GM12878 (cell line): ENCODE data around the gene PTX4. TPM values are rescaled to one million over a fixed set of nuclear protein-coding genes. Genes with fewer than 3 reads are reported as not detected.

Source experiments
- ATAC-seq: fragments of 200-7000 bp; cut with Tn5 transposase; 3 replicates; pipeline ENCODE4 v1.9.1; 2020; ENCODE audit warnings: mild to moderate bottlenecking, moderate library complexity
- BruUV-seq: library from RNA; stranded (reverse); fragments of 400-500 nt; replicated peaks from 2 replicates; lab custom pipeline; 2021; lab: Mats Ljungman, UMichigan
- CTCF ChIA-PET: fragments of 300-600 bp; sonication (Branson Sonifier 250); formaldehyde crosslinking; extraction: SDS; loops from one replicate; lab custom pipeline; 2021; ENCODE audit warnings: inconsistent platforms; lab: Yijun Ruan, JAX
- POLR2A ChIA-PET: fragments of 350-600 bp; formaldehyde crosslinking; extraction: SDS; loops from one replicate; lab custom pipeline; 2021; ENCODE audit warnings: inconsistent platforms; lab: Charles Lee
- RAD21 ChIA-PET: fragments of 300-600 bp; sonication (Branson Sonifier 250); formaldehyde crosslinking; loops from one replicate; lab custom pipeline; 2023; ENCODE audit warnings: antibody characterized with exemption; ENCODE audit not compliant: unreplicated experiment; lab: Charles Lee
- SMC1A ChIA-PET: fragments of 300-600 bp; sonication (Branson Sonifier 250); formaldehyde crosslinking; loops from one replicate; lab custom pipeline; 2023; ENCODE audit not compliant: unreplicated experiment, uncharacterized antibody; lab: Charles Lee
- DNase-seq: peaks from one replicate; pipeline ENCODE4 v3.0.0-alpha.2; 2011; ENCODE audit warnings: low read depth, low spot score
- FAIRE-seq: peaks from 3 replicates; lab custom pipeline; 2011; peaks lifted over from hg19 to GRCh38; lab: Jason Lieb, UNC
- H2AFZ ChIP-seq: 2 replicates; pipeline ENCODE4 v1.6.0; 2011; ENCODE audit warnings: low read depth, low read length, control low read depth; ENCODE audit not compliant: control insufficient read depth
- H3K27ac ChIP-seq: 2 replicates; pipeline ENCODE4 v1.5.1; 2011; ENCODE audit warnings: control low read depth; ENCODE audit not compliant: control insufficient read depth, insufficient read depth
- H3K27me3 ChIP-seq, 2 experiments: replicated peaks in 1 of 2; 2 replicates each; pipeline versions ENCODE4 v1.6.0 to v1.6.1; 2011; ENCODE audit warnings: low read length in 1 of 2; ENCODE audit not compliant: control insufficient read depth in 2 of 2, insufficient read depth in 2 of 2
- H3K36me3 ChIP-seq, 2 experiments: 2 replicates each; pipeline ENCODE4 v1.5.1; 2011; ENCODE audit warnings: low read length in 1 of 2; ENCODE audit not compliant: control insufficient read depth in 2 of 2, insufficient read depth in 2 of 2
- H3K4me1 ChIP-seq: 2 replicates; pipeline ENCODE4 v1.6.1; 2011; ENCODE audit warnings: mild to moderate bottlenecking, low read length, moderate library complexity, mixed read lengths; ENCODE audit not compliant: control insufficient read depth, insufficient read depth
- H3K4me2 ChIP-seq: 2 replicates; pipeline ENCODE4 v1.6.0; 2011; ENCODE audit warnings: control low read depth; ENCODE audit not compliant: control insufficient read depth, insufficient read depth
- H3K4me3 ChIP-seq: fragments of 200-600 bp; sonication (generic); 2 replicates; pipeline ENCODE4 v1.5.1; 2016
- H3K79me2 ChIP-seq: 2 replicates; pipeline ENCODE4 v1.6.0; 2011; ENCODE audit warnings: low read length; ENCODE audit not compliant: control insufficient read depth, insufficient read depth
- H3K9ac ChIP-seq: 2 replicates; pipeline ENCODE4 v1.8.0; 2011; ENCODE audit warnings: low read length, control low read depth, mixed read lengths; ENCODE audit not compliant: control insufficient read depth, insufficient read depth
- H3K9me3 ChIP-seq: replicated peaks from 3 replicates; pipeline ENCODE4 v1.5.1; 2011; ENCODE audit warnings: mild to moderate bottlenecking, low read length; ENCODE audit not compliant: control insufficient read depth, insufficient read depth
- H4K20me1 ChIP-seq: 2 replicates; pipeline ENCODE4 v1.6.0; 2011; ENCODE audit not compliant: control insufficient read depth, insufficient read depth
- EED ChIP-seq: sonication (generic); IDR thresholded peaks from 2 replicates; pipeline ENCODE4 v1.6.1; 2016; ENCODE audit warnings: antibody characterized with exemption, low read depth
- EZH2 ChIP-seq: IDR thresholded peaks from 2 replicates; pipeline ENCODE4 v1.6.1; 2012; ENCODE audit warnings: low read depth, mild to moderate bottlenecking, control low read depth, inconsistent platforms, low read length, borderline replicate concordance; ENCODE audit not compliant: control insufficient read depth
- PAX5 ChIP-seq: IDR thresholded peaks from 2 replicates; pipeline ENCODE4 v1.6.1; 2011; ENCODE audit warnings: low read depth, low read length, borderline replicate concordance
- TCF12 ChIP-seq: IDR thresholded peaks from 2 replicates; pipeline ENCODE4 v1.6.1; 2011; ENCODE audit warnings: low read depth, mild to moderate bottlenecking, low read length
- ZBTB40 ChIP-seq: fragments of 450-650 bp; IDR thresholded peaks from 2 replicates; pipeline ENCODE4 v1.6.1; 2016; ENCODE audit warnings: mild to moderate bottlenecking, moderate library complexity, borderline replicate concordance
- WGBS: methylation state at CpG from one replicate; pipeline ENCODE4 v1.1.6; 2016; ENCODE audit warnings: low lambda C conversion rate; ENCODE audit not compliant: insufficient replicate concordance, insufficient coverage; ENCODE audit errors: missing lambda C conversion rate; 5-methylcytosine and 5-hydroxymethylcytosine counted together
- in situ Hi-C: fragments of 300-500 bp; cut with MboI; formaldehyde crosslinking; loops from 9 replicates; pipeline ENCODE4 v1.14.3; 2018; ENCODE audit warnings: mixed read lengths
- intact Hi-C: fragments of 100-400 bp; cut with micrococcal nuclease; formaldehyde crosslinking; loops from one replicate; pipeline ENCODE4 v1.14.2; 2022; ENCODE audit not compliant: unreplicated experiment
- polyA plus RNA-seq, 11 experiments: library from polyadenylated mRNA; depleted of rRNA in 4 of 11; unstranded in 6 of 11; stranded (reverse) in 5 of 11; fragments of >200 nt; fragmentation: Nextera tagmentation in 4 of 11; fragmentation: Illumina TruSeq in 1 of 11; extraction: Ambion mirVana in 4 of 11; extraction: Trizol in 1 of 11; gene quantifications; 1 replicate in 1 of 11; 2 replicates in 10 of 11; pipeline versions ENCODE4 v1.2.1 to v1.2.3, GENCODE V29; 2011 to 2016; ENCODE audit warnings: inconsistent platforms in 2 of 11, missing spikeins in 2 of 11, low read depth in 1 of 11
- total RNA-seq, 4 experiments: library from RNA; depleted of rRNA in 3 of 4; stranded (reverse); fragments of >200 nt in 3 of 4; fragmentation: Illumina TruSeq in 1 of 4; extraction: Trizol in 1 of 4; gene quantifications; 2 replicates each; pipeline versions ENCODE4 v1.2.1 to v1.2.3, GENCODE V29; 2013 to 2021
- TF ChIP-seq, protein P1 (sequence below): fragments of 450-650 bp; IDR thresholded peaks from 2 replicates; pipeline ENCODE4 v1.6.1; 2016; ENCODE audit warnings: mild to moderate bottlenecking
- TF ChIP-seq, protein P2 (sequence below): fragments of 450-650 bp; IDR thresholded peaks from 2 replicates; pipeline ENCODE4 v1.6.1; 2017; ENCODE audit warnings: low read depth, mild to moderate bottlenecking, moderate library complexity

Gene PTX4
- total and polyA plus RNA-seq, 10 of the 15 experiments (the other 5 are each of a cell fraction or from before 2014, with no cell fraction given): not detected

DNA sequence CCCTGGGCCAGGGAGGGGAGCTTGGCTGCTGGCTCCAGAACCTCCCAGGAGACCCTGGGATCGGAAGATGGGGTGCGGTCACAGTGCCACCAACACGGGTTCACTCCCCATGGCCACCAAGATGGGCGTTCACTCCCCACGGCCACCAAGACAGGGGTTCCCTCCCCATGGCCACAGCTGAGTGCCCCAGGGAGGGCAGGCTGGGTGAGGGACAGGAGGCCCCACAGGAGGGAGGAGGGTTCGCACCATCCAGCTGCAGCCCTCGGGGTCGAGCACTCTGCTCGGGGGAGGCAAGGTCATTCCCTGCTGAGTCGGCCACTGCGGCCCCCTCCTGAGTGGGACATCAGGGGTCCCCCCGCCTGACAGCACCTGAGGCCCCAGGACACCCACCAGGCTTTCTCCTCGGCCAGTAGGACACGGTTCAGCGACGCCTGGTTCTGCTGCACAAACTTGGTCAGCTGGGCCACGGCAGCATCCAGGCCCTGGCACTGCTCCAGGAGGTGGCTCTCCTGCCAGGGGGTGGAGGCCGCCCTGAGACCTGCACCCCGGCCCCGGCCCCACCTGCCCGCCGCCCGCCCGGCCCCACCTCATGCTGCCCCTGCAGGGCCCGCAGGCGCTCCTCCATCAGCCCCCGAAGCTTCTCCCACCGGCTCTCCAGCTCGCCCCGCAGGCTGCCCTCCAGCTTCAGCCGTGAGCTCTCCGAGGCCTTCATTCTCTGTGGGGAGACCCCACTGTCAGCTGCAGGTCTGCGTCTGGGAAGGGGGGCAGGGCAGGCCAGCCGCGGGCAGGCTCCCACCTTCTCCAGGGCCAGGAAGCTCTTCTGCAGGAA lies 50.3 kb downstream of the PTX4 start:
- POLR2A ChIA-PET: no interaction called here
- no peak for TF ChIP-seq ZBTB40
- no peak for TF ChIP-seq TCF12
- no peak for TF ChIP-seq EZH2
- TF ChIP-seq, protein P1, sequence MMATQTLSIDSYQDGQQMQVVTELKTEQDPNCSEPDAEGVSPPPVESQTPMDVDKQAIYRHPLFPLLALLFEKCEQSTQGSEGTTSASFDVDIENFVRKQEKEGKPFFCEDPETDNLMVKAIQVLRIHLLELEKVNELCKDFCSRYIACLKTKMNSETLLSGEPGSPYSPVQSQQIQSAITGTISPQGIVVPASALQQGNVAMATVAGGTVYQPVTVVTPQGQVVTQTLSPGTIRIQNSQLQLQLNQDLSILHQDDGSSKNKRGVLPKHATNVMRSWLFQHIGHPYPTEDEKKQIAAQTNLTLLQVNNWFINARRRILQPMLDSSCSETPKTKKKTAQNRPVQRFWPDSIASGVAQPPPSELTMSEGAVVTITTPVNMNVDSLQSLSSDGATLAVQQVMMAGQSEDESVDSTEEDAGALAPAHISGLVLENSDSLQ: no peak
- TF ChIP-seq, protein P2, sequence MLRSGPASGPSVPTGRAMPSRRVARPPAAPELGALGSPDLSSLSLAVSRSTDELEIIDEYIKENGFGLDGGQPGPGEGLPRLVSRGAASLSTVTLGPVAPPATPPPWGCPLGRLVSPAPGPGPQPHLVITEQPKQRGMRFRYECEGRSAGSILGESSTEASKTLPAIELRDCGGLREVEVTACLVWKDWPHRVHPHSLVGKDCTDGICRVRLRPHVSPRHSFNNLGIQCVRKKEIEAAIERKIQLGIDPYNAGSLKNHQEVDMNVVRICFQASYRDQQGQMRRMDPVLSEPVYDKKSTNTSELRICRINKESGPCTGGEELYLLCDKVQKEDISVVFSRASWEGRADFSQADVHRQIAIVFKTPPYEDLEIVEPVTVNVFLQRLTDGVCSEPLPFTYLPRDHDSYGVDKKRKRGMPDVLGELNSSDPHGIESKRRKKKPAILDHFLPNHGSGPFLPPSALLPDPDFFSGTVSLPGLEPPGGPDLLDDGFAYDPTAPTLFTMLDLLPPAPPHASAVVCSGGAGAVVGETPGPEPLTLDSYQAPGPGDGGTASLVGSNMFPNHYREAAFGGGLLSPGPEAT: no peak
- TF ChIP-seq PAX5: no peak
- TF ChIP-seq EED: no peak
- TF ChIP-seq, all 136 proteins: peak for 0
- no peaks in the 10 kb centered on the region for H3K9me3 ChIP-seq
- no peak overlapping the region for H3K9ac ChIP-seq
- no peaks in the 10 kb centered on the region for H3K4me1 ChIP-seq
- FAIRE-seq (no peak), ATAC-seq (no peak), DNase-seq (no peak)
- H3K36me3 ChIP-seq: no peaks in the 10 kb centered on the region
- H3K27me3 ChIP-seq: peaks cover 0 to under 1% of the 10 kb centered on the region in 2 experiments; a peak in 3 of 4 replicates
- no peak overlapping the region for H3K4me3 ChIP-seq
- H4K20me1 ChIP-seq: no peaks in the 10 kb centered on the region
- no TSS peak for BruUV-seq
- SMC1A ChIA-PET: no interaction called here
- no peaks in the 10 kb centered on the region for H3K79me2 ChIP-seq
- no peak overlapping the region for H3K4me2 ChIP-seq
- RAD21 ChIA-PET: no interaction called here
- H3K27ac ChIP-seq: no peak overlapping the region
- in situ Hi-C loops (no loop called here), intact Hi-C loops (no loop called here)
- CTCF ChIA-PET: no interaction called here
- H2AFZ ChIP-seq: no peak overlapping the region
- 63% methylated on average over 19 of the region's 35 CpGs for WGBS
